Transverse colon (tissue), 4 donors: ENCODE results near the gene CCDC179.

ENCODE experiments used
- CTCF ChIP-seq, 5 experiments: fragments of 200-600 bp in 3 of 5; fragments of 450-650 bp in 2 of 5; sonication (generic) in 3 of 5; IDR thresholded peaks; 1 replicate in 2 of 5; 2 replicates in 3 of 5; pipeline ENCODE4 v1.5.1; 2016 to 2017; ENCODE audit warnings: antibody characterized with exemption in 5 of 5, inconsistent platforms in 3 of 5, mild to moderate bottlenecking in 2 of 5, moderate library complexity in 1 of 5
- EP300 ChIP-seq: sonication (generic); formaldehyde crosslinking; IDR thresholded peaks from one replicate; pipeline ENCODE4 v1.6.1; 2017; ENCODE audit warnings: antibody characterized with exemption, low read depth
- POLR2A ChIP-seq: fragments of 450-650 bp; IDR thresholded peaks from one replicate; pipeline ENCODE4 v1.6.1; 2016; ENCODE audit warnings: antibody characterized with exemption, mild to moderate bottlenecking, moderate library complexity
- POLR2AphosphoS5 ChIP-seq, 3 donors: sonication (generic); formaldehyde crosslinking; IDR thresholded peaks; one replicate each; pipeline ENCODE4 v1.6.1; 2016; ENCODE audit warnings: antibody characterized with exemption in 3 of 3

DNA sequence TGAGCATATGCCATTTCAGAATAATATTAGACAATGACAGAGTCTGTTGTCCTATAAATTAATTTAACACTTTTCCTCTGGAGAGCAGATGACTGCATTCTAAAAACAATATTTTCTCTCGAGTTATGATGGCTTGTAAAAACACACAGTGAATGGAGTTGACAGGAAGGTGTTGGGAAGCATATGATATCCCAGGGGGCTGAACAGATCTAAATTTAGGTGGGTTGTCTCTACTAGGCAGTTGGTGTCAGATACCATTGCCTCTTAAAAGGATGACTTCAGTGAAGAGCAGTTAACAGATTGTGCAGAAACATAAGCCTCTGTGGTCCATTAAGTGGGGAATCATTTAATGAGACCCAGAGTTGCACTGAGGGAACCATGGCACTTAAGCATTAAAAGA lies 61.4 kb downstream of the CCDC179 start:
- no peak for TF ChIP-seq CTCF (IDR thresholded peaks at IDR 0.05)
- no peak for TF ChIP-seq EP300
- TF ChIP-seq POLR2A = no peak
- no peak for TF ChIP-seq POLR2AphosphoS5 (IDR thresholded peaks at IDR 0.05)
